ENCODE results near the gene ASPSCR1. TPM values are rescaled to one million over a fixed set of nuclear protein-coding genes. Genes with fewer than 3 reads are reported as not detected.

The ASPSCR1 gene
- total and polyA plus RNA-seq, 2 of the 8 experiments (the other 6 are each of a cell fraction or from before 2014, with no cell fraction given), result 33.3 to 43.7 TPM

- TF ChIP-seq, protein P1, sequence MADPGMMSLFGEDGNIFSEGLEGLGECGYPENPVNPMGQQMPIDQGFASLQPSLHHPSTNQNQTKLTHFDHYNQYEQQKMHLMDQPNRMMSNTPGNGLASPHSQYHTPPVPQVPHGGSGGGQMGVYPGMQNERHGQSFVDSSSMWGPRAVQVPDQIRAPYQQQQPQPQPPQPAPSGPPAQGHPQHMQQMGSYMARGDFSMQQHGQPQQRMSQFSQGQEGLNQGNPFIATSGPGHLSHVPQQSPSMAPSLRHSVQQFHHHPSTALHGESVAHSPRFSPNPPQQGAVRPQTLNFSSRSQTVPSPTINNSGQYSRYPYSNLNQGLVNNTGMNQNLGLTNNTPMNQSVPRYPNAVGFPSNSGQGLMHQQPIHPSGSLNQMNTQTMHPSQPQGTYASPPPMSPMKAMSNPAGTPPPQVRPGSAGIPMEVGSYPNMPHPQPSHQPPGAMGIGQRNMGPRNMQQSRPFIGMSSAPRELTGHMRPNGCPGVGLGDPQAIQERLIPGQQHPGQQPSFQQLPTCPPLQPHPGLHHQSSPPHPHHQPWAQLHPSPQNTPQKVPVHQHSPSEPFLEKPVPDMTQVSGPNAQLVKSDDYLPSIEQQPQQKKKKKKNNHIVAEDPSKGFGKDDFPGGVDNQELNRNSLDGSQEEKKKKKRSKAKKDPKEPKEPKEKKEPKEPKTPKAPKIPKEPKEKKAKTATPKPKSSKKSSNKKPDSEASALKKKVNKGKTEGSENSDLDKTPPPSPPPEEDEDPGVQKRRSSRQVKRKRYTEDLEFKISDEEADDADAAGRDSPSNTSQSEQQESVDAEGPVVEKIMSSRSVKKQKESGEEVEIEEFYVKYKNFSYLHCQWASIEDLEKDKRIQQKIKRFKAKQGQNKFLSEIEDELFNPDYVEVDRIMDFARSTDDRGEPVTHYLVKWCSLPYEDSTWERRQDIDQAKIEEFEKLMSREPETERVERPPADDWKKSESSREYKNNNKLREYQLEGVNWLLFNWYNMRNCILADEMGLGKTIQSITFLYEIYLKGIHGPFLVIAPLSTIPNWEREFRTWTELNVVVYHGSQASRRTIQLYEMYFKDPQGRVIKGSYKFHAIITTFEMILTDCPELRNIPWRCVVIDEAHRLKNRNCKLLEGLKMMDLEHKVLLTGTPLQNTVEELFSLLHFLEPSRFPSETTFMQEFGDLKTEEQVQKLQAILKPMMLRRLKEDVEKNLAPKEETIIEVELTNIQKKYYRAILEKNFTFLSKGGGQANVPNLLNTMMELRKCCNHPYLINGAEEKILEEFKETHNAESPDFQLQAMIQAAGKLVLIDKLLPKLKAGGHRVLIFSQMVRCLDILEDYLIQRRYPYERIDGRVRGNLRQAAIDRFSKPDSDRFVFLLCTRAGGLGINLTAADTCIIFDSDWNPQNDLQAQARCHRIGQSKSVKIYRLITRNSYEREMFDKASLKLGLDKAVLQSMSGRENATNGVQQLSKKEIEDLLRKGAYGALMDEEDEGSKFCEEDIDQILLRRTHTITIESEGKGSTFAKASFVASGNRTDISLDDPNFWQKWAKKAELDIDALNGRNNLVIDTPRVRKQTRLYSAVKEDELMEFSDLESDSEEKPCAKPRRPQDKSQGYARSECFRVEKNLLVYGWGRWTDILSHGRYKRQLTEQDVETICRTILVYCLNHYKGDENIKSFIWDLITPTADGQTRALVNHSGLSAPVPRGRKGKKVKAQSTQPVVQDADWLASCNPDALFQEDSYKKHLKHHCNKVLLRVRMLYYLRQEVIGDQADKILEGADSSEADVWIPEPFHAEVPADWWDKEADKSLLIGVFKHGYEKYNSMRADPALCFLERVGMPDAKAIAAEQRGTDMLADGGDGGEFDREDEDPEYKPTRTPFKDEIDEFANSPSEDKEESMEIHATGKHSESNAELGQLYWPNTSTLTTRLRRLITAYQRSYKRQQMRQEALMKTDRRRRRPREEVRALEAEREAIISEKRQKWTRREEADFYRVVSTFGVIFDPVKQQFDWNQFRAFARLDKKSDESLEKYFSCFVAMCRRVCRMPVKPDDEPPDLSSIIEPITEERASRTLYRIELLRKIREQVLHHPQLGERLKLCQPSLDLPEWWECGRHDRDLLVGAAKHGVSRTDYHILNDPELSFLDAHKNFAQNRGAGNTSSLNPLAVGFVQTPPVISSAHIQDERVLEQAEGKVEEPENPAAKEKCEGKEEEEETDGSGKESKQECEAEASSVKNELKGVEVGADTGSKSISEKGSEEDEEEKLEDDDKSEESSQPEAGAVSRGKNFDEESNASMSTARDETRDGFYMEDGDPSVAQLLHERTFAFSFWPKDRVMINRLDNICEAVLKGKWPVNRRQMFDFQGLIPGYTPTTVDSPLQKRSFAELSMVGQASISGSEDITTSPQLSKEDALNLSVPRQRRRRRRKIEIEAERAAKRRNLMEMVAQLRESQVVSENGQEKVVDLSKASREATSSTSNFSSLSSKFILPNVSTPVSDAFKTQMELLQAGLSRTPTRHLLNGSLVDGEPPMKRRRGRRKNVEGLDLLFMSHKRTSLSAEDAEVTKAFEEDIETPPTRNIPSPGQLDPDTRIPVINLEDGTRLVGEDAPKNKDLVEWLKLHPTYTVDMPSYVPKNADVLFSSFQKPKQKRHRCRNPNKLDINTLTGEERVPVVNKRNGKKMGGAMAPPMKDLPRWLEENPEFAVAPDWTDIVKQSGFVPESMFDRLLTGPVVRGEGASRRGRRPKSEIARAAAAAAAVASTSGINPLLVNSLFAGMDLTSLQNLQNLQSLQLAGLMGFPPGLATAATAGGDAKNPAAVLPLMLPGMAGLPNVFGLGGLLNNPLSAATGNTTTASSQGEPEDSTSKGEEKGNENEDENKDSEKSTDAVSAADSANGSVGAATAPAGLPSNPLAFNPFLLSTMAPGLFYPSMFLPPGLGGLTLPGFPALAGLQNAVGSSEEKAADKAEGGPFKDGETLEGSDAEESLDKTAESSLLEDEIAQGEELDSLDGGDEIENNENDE (IDR thresholded peaks at IDR 0.05; ENCODE audit: insufficient replicate concordance, low read length), result no peak
- TF ChIP-seq POLR2AphosphoS5 (IDR thresholded peaks at IDR 0.05; ENCODE audit: low read depth, low read length) (no peak), TEAD4 (IDR thresholded peaks at IDR 0.05; ENCODE audit: low read depth, low read length) (no peak), MAFK (IDR thresholded peaks at IDR 0.05; ENCODE audit: low read depth, low read length) (no peak), SIN3A (conservative IDR thresholded peaks at IDR 0.05 in 1 of 2, IDR thresholded peaks at IDR 0.05 in 1 of 2; ENCODE audit: low read depth in 1 of 2, low read length in 2 of 2) (0 out of 4 replicates have a peak, but pooled peaks have one; percentile 36 to 43)
- TF ChIP-seq, protein P2, sequence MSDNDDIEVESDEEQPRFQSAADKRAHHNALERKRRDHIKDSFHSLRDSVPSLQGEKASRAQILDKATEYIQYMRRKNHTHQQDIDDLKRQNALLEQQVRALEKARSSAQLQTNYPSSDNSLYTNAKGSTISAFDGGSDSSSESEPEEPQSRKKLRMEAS (IDR thresholded peaks at IDR 0.05), result 0 out of 2 replicates have a peak, but pooled peaks have one; percentile 34
- TF ChIP-seq, protein P3, sequence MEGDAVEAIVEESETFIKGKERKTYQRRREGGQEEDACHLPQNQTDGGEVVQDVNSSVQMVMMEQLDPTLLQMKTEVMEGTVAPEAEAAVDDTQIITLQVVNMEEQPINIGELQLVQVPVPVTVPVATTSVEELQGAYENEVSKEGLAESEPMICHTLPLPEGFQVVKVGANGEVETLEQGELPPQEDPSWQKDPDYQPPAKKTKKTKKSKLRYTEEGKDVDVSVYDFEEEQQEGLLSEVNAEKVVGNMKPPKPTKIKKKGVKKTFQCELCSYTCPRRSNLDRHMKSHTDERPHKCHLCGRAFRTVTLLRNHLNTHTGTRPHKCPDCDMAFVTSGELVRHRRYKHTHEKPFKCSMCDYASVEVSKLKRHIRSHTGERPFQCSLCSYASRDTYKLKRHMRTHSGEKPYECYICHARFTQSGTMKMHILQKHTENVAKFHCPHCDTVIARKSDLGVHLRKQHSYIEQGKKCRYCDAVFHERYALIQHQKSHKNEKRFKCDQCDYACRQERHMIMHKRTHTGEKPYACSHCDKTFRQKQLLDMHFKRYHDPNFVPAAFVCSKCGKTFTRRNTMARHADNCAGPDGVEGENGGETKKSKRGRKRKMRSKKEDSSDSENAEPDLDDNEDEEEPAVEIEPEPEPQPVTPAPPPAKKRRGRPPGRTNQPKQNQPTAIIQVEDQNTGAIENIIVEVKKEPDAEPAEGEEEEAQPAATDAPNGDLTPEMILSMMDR (IDR thresholded peaks at IDR 0.05; ENCODE audit: control extremely low read depth in 1 of 3, insufficient read depth in 1 of 3, low read depth in 1 of 3, low read length in 3 of 3), result no peak
Measured at GRCh38 chr17:81941484-81942166, 35.8 kb upstream of the ASPSCR1 start (continued).
